Esophagus squamous epithelium (tissue), 5 donors: ENCODE data around the gene ERN1. TPM values are rescaled to one million over a fixed set of nuclear protein-coding genes. Genes with fewer than 3 reads are reported as not detected.

Experiments used
- DNase-seq: peaks from one replicate; lab custom pipeline; 2025; lab: John Stamatoyannopoulos, UW
- H3K27ac ChIP-seq, 4 donors: fragments of 200-600 bp; sonication (generic); one replicate each; pipeline ENCODE4 v1.5.1; 2016 to 2019; ENCODE audit warnings: mild to moderate bottlenecking in 1 of 4
- H3K27me3 ChIP-seq, 4 donors: fragments of 200-600 bp; sonication (generic); 1 replicate in 3 of 4; 2 replicates in 1 of 4; pipeline versions ENCODE4 v1.5.1 to v1.6.0; 2017 to 2021; ENCODE audit warnings: antibody characterized with exemption in 1 of 4
- H3K36me3 ChIP-seq, 3 donors: fragments of 200-600 bp; sonication (generic); one replicate each; pipeline ENCODE4 v1.5.1; 2016 to 2019
- H3K4me1 ChIP-seq, 3 donors: fragments of 200-600 bp; sonication (generic); one replicate each; pipeline ENCODE4 v1.5.1; 2017 to 2019
- H3K4me3 ChIP-seq, 4 donors: fragments of 200-600 bp; sonication (generic); 1 replicate in 3 of 4; 2 replicates in 1 of 4; pipeline ENCODE4 v1.5.1; 2016 to 2019; ENCODE audit warnings: mild to moderate bottlenecking in 2 of 4, moderate library complexity in 1 of 4
- H3K9me3 ChIP-seq, 3 donors: fragments of 200-600 bp; sonication (generic); one replicate each; pipeline ENCODE4 v1.5.1; 2016 to 2019
- POLR2A ChIP-seq, 4 donors: fragments of 450-650 bp; IDR thresholded peaks; one replicate each; pipeline ENCODE4 v1.6.1; 2017; ENCODE audit warnings: antibody characterized with exemption in 4 of 4, mild to moderate bottlenecking in 4 of 4, moderate library complexity in 3 of 4
- WGBS, 2 donors: methylation state at CpG; one replicate each; pipeline ENCODE4 v1.1.5; 2018; 5-methylcytosine and 5-hydroxymethylcytosine counted together
- intact Hi-C: fragments of 100-400 bp; cut with DNase I; formaldehyde crosslinking; loops from one replicate; pipeline ENCODE4 v1.15.0; 2022
- total RNA-seq, 4 donors: library from RNA; depleted of rRNA; stranded (reverse); fragments of >200 nt; gene quantifications; one replicate each; pipeline ENCODE4 v1.1.0, GENCODE V29; 2016
- TF ChIP-seq, protein P1 (sequence below), 6 experiments: fragments of 450-650 bp in 4 of 6; fragments of 200-600 bp in 2 of 6; sonication (generic) in 2 of 6; IDR thresholded peaks; one replicate each; pipeline ENCODE4 v1.5.1; 2016 to 2019; ENCODE audit warnings: antibody characterized with exemption in 6 of 6, mild to moderate bottlenecking in 4 of 6, moderate library complexity in 4 of 6
- donor health status: DM: yes; HTN: yes; CAD: no.

ERN1 gene
- total RNA-seq, 4 donors from 2014 or later: 9.2 to 19.1 (median 15.1) TPM

DNA sequence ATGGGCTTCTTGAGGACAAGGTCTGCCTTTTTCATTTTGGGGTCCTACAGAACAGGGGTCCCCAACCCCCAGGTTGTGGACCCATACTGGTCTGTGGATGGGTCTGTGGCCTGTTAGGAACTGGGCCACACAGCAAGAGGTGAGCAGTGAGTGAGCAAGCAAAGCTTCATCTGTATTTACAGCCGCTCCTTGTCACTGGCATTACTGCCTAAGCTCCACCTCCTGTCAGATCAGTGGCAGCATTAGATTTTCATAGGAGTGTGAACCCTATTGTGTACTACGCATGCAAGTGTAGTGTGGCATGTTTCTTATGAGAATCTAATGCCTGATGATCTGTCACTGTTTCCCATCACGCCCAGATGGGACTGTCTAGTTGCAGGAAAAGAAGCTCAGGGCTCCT lies 33.9 kb downstream of the ERN1 start:
- Histone ChIP-seq H3K36me3 (peaks cover 0 to 36% (median 0%) of the 10 kb centered on the region in 3 donors), H3K4me3 (no peak overlapping the region), H3K27me3 (no peaks in the 10 kb centered on the region), H3K27ac (peak overlapping the region; percentile 47 to 84 (median 65)), H3K9me3 (no peaks in the 10 kb centered on the region), H3K4me1 (peaks cover 9 to 38% (median 30%) of the 10 kb centered on the region in 3 donors)
- DNase-seq: no peak
- intact Hi-C loops: no loop called here
- TF ChIP-seq, protein P1, sequence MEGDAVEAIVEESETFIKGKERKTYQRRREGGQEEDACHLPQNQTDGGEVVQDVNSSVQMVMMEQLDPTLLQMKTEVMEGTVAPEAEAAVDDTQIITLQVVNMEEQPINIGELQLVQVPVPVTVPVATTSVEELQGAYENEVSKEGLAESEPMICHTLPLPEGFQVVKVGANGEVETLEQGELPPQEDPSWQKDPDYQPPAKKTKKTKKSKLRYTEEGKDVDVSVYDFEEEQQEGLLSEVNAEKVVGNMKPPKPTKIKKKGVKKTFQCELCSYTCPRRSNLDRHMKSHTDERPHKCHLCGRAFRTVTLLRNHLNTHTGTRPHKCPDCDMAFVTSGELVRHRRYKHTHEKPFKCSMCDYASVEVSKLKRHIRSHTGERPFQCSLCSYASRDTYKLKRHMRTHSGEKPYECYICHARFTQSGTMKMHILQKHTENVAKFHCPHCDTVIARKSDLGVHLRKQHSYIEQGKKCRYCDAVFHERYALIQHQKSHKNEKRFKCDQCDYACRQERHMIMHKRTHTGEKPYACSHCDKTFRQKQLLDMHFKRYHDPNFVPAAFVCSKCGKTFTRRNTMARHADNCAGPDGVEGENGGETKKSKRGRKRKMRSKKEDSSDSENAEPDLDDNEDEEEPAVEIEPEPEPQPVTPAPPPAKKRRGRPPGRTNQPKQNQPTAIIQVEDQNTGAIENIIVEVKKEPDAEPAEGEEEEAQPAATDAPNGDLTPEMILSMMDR (IDR thresholded peaks at IDR 0.05): no peak
- TF ChIP-seq POLR2A (IDR thresholded peaks at IDR 0.05): no peak
- WGBS, 2 donors: 58 to 89% methylated on average over 3 of the region's 3 CpGs

DNA sequence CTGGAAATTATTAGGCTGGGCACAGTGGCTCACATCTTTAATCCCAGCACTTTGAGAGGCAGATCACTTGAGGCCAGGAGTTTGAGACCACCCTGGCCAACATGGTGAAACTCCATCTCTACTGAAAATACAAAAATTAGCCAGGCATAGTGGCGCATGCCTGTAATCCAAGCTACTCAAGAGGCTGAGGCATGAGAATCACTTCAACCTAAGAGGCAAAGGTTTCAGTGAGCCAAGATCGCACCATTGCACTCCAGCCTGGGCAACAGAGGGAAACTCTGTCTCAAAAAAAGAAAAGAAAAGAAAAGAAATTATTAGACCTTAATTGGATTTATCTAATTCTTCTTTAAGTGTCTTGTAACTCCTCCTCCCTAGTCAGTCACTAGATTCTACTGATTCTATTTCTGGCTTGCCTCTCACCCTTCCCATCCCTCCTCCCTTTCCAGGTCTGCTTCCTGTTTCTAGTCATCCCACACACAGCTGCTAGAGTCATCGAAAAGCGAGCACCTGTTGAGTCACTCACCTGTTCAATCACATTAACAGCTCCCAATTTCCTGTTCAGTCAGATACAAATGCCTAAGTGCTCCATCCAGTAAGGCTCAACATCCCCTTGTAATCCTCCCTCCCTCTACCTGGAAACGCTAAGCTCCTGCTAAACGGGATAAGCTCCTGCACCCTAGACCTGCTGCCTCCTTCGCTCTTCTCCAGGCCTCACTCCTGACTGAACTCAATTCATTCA lies 34.6 kb downstream of the ERN1 start:
- 58 to 64% methylated on average over 7 of the region's 7 CpGs for WGBS, 2 donors
- DNase-seq: no peak
- TF ChIP-seq, protein P1 (IDR thresholded peaks at IDR 0.05): no peak
- no peak for TF ChIP-seq POLR2A (IDR thresholded peaks at IDR 0.05)
- H3K27me3 ChIP-seq: no peaks in the 10 kb centered on the region
- no peaks in the 10 kb centered on the region for H3K9me3 ChIP-seq
- H3K27ac ChIP-seq: peak overlapping the region; percentile 47 to 84 (median 65)
- H3K4me1 ChIP-seq: peaks cover 9 to 39% (median 30%) of the 10 kb centered on the region in 3 donors
- peaks cover 0 to 36% (median 0%) of the 10 kb centered on the region in 3 donors for H3K36me3 ChIP-seq
- no peak overlapping the region for H3K4me3 ChIP-seq
- intact Hi-C loops: no loop called here

DNA sequence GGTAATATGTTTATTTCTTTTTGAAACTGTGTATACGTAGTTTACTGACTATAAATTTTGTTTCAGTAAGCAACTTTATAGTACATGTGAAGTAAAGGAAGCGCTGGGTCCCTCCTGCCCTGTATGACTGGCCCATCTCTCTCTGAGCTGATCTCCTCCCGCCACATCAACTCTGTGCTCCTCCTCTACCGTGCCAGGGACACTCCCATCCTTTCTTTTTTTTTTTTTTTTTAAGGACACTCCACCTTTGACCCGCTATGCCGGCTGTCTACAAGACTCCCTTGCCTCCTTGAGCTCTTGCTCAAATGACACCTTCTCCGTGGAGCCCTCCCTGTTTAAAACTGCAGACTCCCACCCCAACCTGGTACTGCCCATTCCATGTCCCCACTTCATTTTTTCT lies 35.5 kb downstream of the ERN1 start:
- H3K4me3 ChIP-seq: no peak overlapping the region
- no peaks in the 10 kb centered on the region for H3K9me3 ChIP-seq
- H3K27ac ChIP-seq: no peak overlapping the region
- H3K36me3 ChIP-seq: peaks cover 0 to 36% (median 0%) of the 10 kb centered on the region in 3 donors
- intact Hi-C loops: no loop called here
- H3K27me3 ChIP-seq: no peaks in the 10 kb centered on the region
- no peak for TF ChIP-seq POLR2A (IDR thresholded peaks at IDR 0.05)
- TF ChIP-seq, protein P1 (IDR thresholded peaks at IDR 0.05): no peak
- DNase-seq: no peak
- peaks cover 9 to 39% (median 30%) of the 10 kb centered on the region in 3 donors for H3K4me1 ChIP-seq
- WGBS, 2 donors: 88 to 94% methylated on average over 7 of the region's 7 CpGs

DNA sequence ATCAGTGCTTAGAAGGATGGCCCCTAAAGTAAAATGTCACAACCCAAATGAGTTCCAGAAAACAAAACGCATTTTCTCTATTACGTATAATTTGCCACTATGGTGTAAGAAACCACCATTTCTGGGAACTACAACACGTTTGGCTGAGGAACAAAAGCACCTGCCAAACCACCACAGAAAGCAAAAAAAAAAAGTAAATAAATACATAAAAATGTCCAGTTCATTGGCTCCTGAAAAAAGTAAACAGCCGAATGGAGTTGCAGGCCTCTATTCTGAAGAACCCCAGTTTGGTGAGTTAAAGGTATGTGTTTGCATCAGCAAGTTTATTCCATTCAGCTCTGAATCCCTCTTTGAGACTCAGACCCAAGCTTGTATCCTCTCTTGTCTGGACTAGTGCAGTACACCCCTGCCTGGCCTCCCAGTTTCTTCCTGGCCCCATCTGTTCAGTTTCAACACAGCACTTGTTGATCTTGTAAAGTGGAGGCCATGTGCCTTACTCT lies 36.9 kb downstream of the ERN1 start:
- intact Hi-C loops: no loop called here
- Histone ChIP-seq H3K9me3 (no peaks in the 10 kb centered on the region), H3K27ac (no peak overlapping the region), H3K36me3 (peaks cover 0 to 36% (median 0%) of the 10 kb centered on the region in 3 donors), H3K27me3 (no peaks in the 10 kb centered on the region), H3K4me1 (peaks cover 9 to 37% (median 28%) of the 10 kb centered on the region in 3 donors), H3K4me3 (no peak overlapping the region)
- 76 to 78% methylated on average over 4 of the region's 4 CpGs for WGBS, 2 donors
- TF ChIP-seq, protein P1 (IDR thresholded peaks at IDR 0.05): no peak
- DNase-seq: no peak

DNA sequence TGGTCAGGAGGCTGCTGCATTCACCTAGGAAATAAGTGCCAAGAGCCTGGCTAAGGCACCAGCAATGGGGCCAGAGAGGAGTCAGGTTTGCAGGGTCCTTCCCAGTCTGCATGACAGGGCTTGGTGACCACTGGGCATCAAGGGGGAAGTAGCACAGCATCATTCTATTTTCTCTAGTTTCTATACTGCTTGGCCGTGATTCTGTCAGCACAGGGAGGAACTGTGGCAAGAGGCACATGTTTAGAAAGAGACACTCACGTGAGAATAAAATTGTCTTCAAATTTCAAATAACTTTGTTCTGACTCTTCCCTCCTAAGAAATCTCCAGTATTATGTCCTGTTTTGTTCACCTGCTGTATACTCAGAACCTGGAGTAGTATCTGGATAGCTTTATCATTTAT lies 37.8 kb downstream of the ERN1 start:
- H3K27me3 ChIP-seq: no peaks in the 10 kb centered on the region
- peaks cover 9 to 36% (median 20%) of the 10 kb centered on the region in 3 donors for H3K4me1 ChIP-seq
- peaks cover 0 to 30% (median 0%) of the 10 kb centered on the region in 3 donors for H3K36me3 ChIP-seq
- 72 to 80% methylated on average over 2 of the region's 2 CpGs for WGBS, 2 donors
- no peak overlapping the region for H3K27ac ChIP-seq
- intact Hi-C loops: no loop called here
- H3K9me3 ChIP-seq: no peaks in the 10 kb centered on the region
- H3K4me3 ChIP-seq: no peak overlapping the region
- TF ChIP-seq, protein P1 (IDR thresholded peaks at IDR 0.05): no peak
- TF ChIP-seq POLR2A (IDR thresholded peaks at IDR 0.05): no peak
- no peak for DNase-seq
